Thyroid gland (tissue), 4 donors: ENCODE data around the gene CCDC92. TPM values are rescaled to one million over a fixed set of nuclear protein-coding genes. Genes with fewer than 3 reads are reported as not detected.
"Not testable (repeated sequence)": the region's sequence is repeated elsewhere in the genome, so short reads cannot be mapped to it uniquely, and the experiment has no call there.

Source experiments
- DNase-seq, 2 donors: peaks; one replicate each; pipeline ENCODE4 v3.0.0-alpha.2; 2019
- H3K27ac ChIP-seq, 3 donors: fragments of 200-600 bp; sonication (generic); 1 replicate in 2 of 3; 2 replicates in 1 of 3; pipeline ENCODE4 v1.5.1; 2016 to 2019; ENCODE audit warnings: mild to moderate bottlenecking in 1 of 3, moderate library complexity in 1 of 3
- H3K27me3 ChIP-seq: fragments of 200-600 bp; sonication (generic); one replicate; pipeline ENCODE4 v1.5.1; 2019
- H3K36me3 ChIP-seq, 2 donors: fragments of 200-600 bp; sonication (generic); one replicate each; pipeline ENCODE4 v1.5.1; 2016 to 2019
- H3K4me1 ChIP-seq, 2 donors: fragments of 200-600 bp; sonication (generic); one replicate each; pipeline ENCODE4 v1.5.1; 2017 to 2019
- H3K4me3 ChIP-seq, 3 donors: fragments of 200-600 bp; sonication (generic); replicated peaks in 1 of 3; 1 replicate in 2 of 3; 2 replicates in 1 of 3; pipeline ENCODE4 v1.5.1; 2016; ENCODE audit warnings: mild to moderate bottlenecking in 1 of 3
- H3K9me3 ChIP-seq: fragments of 200-600 bp; sonication (generic); one replicate; pipeline ENCODE4 v1.5.1; 2017
- CTCF ChIP-seq, 6 experiments: fragments of 200-600 bp in 3 of 6; fragments of 450-650 bp in 3 of 6; sonication (generic) in 3 of 6; IDR thresholded peaks; one replicate each; pipeline ENCODE4 v1.5.1; 2016 to 2019; ENCODE audit warnings: antibody characterized with exemption in 6 of 6, mild to moderate bottlenecking in 2 of 6, inconsistent platforms in 1 of 6, moderate library complexity in 1 of 6
- POLR2A ChIP-seq, 2 donors: fragments of 450-650 bp; IDR thresholded peaks; one replicate each; pipeline ENCODE4 v1.6.1; 2017; ENCODE audit warnings: antibody characterized with exemption in 2 of 2, mild to moderate bottlenecking in 2 of 2, moderate library complexity in 1 of 2
- WGBS, 2 donors: methylation state at CpG; one replicate each; pipeline ENCODE4 v1.1.5; 2017; 5-methylcytosine and 5-hydroxymethylcytosine counted together
- intact Hi-C: fragments of 100-400 bp; cut with DNase I; formaldehyde crosslinking; loops from one replicate; pipeline ENCODE4 v1.15.1; 2023
- total RNA-seq, 4 donors: library from RNA; depleted of rRNA; stranded (reverse); fragments of >200 nt; gene quantifications; one replicate each; pipeline ENCODE4 v1.2.3, GENCODE V29; 2016

CCDC92 gene
- total RNA-seq, 4 donors from 2014 or later = 26.6 to 47.0 (median 39.1) TPM

DNA sequence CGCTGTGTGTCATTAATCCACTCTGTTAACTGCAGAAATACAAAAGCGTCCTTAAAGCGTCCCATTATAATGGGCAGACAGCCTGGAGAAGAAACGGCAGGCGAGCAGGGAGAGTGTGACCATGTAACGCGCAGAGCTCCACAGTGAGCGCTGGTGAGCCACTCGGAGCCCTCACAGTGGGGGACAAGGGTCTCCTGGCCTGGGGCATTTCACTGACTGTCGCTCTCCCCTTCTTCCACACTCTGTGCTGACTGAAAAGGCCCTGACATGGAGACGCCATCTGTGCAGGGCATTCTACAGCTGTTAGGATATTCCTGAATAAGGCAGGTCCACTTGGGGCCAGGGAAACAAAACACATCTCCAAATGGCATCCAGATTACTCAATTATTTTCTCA, 24.2 kb downstream of the CCDC92 start:
- TF ChIP-seq CTCF (IDR thresholded peaks at IDR 0.05) (no peak), POLR2A (IDR thresholded peaks at IDR 0.05) (no peak)
- no peaks in the 10 kb centered on the region for H3K27me3 ChIP-seq
- H3K4me1 ChIP-seq = peaks cover 9 to 28% of the 10 kb centered on the region in 2 donors
- H3K27ac ChIP-seq = no peak overlapping the region
- no peaks in the 10 kb centered on the region for H3K36me3 ChIP-seq
- DNase-seq = no peak
- intact Hi-C loops = no loop called here
- H3K4me3 ChIP-seq = no peak overlapping the region
- 94 to 95% methylated on average over 11 of the region's 11 CpGs for WGBS, 2 donors
- no peaks in the 10 kb centered on the region for H3K9me3 ChIP-seq

- H3K36me3 ChIP-seq, intact Hi-C loops, H3K4me3 ChIP-seq, H3K27me3 ChIP-seq, H3K27ac ChIP-seq, DNase-seq, H3K9me3 ChIP-seq: not testable (repeated sequence)
- WGBS, 2 donors = 93 to 94% methylated on average over 6 to 7 of the region's 7 CpGs
- peaks cover 9 to 28% of the 10 kb centered on the region in 2 donors for H3K4me1 ChIP-seq
Observed at GRCh38 chr12:123947531-123947930, 25.1 kb downstream of the CCDC92 start.

GRCh38 chr12:123946516-123947505, 25.8 kb downstream of the CCDC92 start:
- 68 to 85% methylated on average over 11 to 23 of the region's 35 CpGs for WGBS, 2 donors
- H3K4me3 ChIP-seq, H3K27me3 ChIP-seq, H3K9me3 ChIP-seq, H3K36me3 ChIP-seq, intact Hi-C loops: not testable (repeated sequence)
- Histone ChIP-seq H3K4me1 (peaks cover 9 to 28% of the 10 kb centered on the region in 2 donors), H3K27ac (peak overlapping the region; percentile 80 to 88 (median 82))
- peak; percentile 86 to 87 for DNase-seq

DNA sequence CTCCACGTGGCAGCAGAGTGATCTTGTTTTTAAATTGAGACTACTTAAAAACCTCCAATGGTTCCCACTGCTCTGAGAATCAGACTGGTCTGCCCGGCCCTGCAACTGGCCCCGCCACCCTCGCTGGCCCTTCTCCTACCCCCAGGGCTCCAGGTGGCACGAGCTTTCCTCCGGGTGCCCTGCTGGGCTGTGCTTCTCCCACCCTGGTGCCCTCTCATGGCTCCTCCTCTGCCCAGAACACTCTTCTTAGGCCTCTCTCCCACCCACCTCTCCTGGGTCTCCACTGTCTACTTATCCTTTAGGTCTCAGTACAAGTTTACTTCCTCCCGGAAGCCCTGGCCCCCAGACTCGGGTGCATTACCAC, 26.5 kb downstream of the CCDC92 start:
- WGBS, 2 donors = 35 to 51% methylated on average over 8 of the region's 8 CpGs

GRCh38 chr12:123945287-123946151, 27.1 kb downstream of the CCDC92 start:
- Histone ChIP-seq H3K4me3 (no peak overlapping the region), H3K9me3 (no peaks in the 10 kb centered on the region), H3K36me3 (peaks cover 10 to 14% of the 10 kb centered on the region in 2 donors), H3K27me3 (no peaks in the 10 kb centered on the region), H3K27ac (peak overlapping the region; percentile 80 to 88 (median 82)), H3K4me1 (peaks cover 9 to 28% of the 10 kb centered on the region in 2 donors)
- DNase-seq = no peak
- intact Hi-C loops = no loop called here
- WGBS, 2 donors = 82 to 87% methylated on average over 25 of the region's 25 CpGs
- TF ChIP-seq POLR2A (IDR thresholded peaks at IDR 0.05) (no peak), CTCF (IDR thresholded peaks at IDR 0.05) (no peak)

More for the DNA sequence above, 26.5 kb downstream of the CCDC92 start:
- intact Hi-C loops = no loop called here
- Histone ChIP-seq H3K4me1 (peaks cover 9 to 28% of the 10 kb centered on the region in 2 donors), H3K4me3 (no peak overlapping the region), H3K27me3 (no peaks in the 10 kb centered on the region), H3K27ac (peak overlapping the region; percentile 80 to 88 (median 82)), H3K36me3 (peaks cover 10 to 14% of the 10 kb centered on the region in 2 donors), H3K9me3 (no peaks in the 10 kb centered on the region)
- no peak for TF ChIP-seq POLR2A (IDR thresholded peaks at IDR 0.05)
- DNase-seq = peak; percentile 63 to 71

DNA sequence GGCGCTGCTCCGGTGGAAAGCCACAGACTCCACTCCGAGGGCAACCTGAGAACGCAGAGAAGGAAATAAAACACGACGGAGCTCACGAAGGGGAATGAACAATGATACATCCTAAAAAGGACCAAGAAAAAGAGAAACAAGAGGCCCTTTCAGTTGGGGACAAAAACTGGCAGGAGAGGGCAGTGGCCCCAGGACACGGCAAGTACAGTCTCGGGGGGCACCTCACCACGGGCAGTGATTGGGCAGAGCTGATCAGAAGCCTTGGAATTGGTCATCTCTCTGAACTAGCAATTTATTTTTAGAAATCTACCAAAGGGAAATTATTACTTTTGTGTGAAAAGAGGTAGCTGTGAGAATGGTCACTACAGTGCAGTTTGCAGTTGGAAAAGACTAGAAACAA, 27.9 kb downstream of the CCDC92 start:
- peaks cover 15 to 18% of the 10 kb centered on the region in 2 donors for H3K36me3 ChIP-seq
- no peak for DNase-seq
- intact Hi-C loops = no loop called here
- H3K4me3 ChIP-seq = no peak overlapping the region
- no peaks in the 10 kb centered on the region for H3K9me3 ChIP-seq
- H3K27ac ChIP-seq = no peak overlapping the region
- TF ChIP-seq CTCF (IDR thresholded peaks at IDR 0.05) (no peak), POLR2A (IDR thresholded peaks at IDR 0.05) (no peak)
- 93 to 94% methylated on average over 10 of the region's 10 CpGs for WGBS, 2 donors
- no peaks in the 10 kb centered on the region for H3K27me3 ChIP-seq
- H3K4me1 ChIP-seq = peaks cover 9 to 28% of the 10 kb centered on the region in 2 donors
